Bone marrow (tissue), 2 donors: ENCODE measurements around the gene IFRD1.

Experiments used
- DNase-seq, 2 donors: peaks; one replicate each; lab custom pipeline; 2025; lab: John Stamatoyannopoulos, UW

The IFRD1 gene, protein sequence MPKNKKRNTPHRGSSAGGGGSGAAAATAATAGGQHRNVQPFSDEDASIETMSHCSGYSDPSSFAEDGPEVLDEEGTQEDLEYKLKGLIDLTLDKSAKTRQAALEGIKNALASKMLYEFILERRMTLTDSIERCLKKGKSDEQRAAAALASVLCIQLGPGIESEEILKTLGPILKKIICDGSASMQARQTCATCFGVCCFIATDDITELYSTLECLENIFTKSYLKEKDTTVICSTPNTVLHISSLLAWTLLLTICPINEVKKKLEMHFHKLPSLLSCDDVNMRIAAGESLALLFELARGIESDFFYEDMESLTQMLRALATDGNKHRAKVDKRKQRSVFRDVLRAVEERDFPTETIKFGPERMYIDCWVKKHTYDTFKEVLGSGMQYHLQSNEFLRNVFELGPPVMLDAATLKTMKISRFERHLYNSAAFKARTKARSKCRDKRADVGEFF

DNA sequence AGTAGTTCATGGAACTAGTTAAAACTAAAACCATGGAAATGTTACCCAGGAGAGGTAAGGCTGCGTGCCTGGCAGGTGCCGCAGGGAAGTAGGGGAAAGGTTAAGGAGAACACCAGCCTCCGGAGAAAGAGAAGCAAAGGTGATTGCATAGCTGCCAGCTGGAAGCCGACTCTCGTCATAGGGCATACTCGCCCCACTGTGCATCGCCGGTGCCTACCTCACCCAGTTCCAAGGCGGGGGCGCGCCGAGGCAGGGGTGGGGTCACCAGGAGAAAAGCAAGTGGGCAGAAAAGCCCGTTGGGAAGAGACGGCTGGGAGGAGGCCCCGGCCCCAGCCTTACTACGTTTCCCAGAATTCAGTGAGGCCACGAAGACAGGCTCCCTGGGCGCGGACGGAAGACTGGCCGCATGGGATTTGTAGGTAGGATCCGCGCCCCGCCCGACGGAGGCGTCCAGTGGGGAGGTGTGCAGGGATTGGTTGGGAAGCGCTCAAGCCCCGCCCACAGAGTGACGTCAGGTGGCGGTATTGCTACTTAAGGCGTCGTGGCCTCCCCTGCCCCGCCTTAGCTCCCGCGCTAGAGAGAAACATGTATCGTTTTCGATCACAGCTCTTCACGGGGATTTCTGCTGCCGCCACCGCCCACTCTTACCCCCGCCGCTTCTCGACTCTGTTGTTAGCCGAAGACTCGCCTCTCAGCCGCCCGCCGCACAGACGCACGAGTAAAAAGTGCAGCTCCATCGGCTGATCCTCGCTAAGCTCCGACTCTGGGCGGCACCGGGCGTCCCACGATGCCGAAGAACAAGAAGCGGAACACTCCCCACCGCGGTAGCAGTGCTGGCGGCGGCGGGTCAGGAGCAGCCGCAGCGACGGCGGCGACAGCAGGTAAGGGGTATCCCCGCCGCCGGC, at the start of gene IFRD1:
IFRD1 (plus strand) TSS at position 559 of the 905 bp plus-strand sequence; CDS start at position 788, 229 bp downstream.
- DNase-seq, result peak; percentile 96 to 98

GRCh38 chr7:112404321-112404720, 45.9 kb upstream of the IFRD1 start:
- no peak for DNase-seq

DNA sequence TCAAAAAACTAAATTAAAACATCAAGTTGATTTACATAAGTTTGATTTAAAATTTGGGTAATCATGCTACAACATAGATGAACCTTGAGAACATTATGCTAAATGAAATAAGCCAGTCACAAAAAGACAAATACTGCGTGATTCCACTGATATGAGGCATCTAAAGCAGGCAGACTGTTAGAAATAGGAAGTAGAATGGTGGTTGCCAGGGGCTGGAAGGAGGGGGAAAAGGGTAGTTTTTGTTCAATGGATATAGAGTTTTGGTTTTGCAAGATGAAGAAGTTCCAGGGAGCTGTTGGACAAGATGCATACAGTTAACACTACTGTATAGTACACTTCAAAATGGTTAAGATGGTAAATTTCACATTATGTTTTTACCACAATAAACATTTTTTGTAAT, 45.0 kb upstream of the IFRD1 start:
- peak in 1 of 2 donors; percentile 48 for DNase-seq

DNA sequence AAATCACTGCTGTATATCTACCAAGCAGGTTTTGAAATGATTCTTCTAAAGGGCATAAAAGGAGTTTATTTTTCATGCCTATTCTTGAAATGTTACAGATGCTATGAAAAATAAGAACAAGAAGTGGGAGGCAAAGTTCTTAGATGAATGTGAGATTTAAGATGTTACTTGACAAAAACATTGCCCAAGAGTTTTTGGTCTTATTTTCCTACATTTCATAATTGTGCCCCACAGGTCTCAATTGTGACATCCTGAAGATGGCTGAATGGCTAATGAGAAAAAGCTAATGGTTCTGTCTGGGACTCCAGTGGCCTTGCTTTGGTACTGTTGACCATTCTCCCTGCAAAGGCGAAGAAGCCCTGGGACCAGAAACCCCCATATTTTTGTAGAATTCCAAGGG, 43.0 kb upstream of the IFRD1 start:
- DNase-seq, result no peak

DNA sequence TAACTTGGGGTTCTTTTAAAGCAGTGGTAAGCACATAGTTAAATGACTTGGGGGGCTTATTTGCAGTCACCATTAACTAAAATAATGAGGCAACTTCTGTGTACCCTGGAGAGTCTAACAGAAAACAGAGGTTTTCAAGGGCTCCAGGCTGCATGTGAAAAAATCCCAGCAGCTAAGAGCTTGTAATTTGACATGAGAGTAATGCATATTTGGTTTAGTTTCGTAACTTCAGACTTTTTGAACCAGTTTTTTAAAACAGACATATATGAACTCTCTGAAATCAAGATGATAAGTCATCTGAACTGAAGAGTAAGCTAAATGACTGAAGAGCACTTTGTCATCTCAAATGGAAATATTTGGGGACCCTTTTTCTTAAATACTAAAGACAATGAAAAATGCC, 40.2 kb upstream of the IFRD1 start:
- DNase-seq, result no peak

DNA sequence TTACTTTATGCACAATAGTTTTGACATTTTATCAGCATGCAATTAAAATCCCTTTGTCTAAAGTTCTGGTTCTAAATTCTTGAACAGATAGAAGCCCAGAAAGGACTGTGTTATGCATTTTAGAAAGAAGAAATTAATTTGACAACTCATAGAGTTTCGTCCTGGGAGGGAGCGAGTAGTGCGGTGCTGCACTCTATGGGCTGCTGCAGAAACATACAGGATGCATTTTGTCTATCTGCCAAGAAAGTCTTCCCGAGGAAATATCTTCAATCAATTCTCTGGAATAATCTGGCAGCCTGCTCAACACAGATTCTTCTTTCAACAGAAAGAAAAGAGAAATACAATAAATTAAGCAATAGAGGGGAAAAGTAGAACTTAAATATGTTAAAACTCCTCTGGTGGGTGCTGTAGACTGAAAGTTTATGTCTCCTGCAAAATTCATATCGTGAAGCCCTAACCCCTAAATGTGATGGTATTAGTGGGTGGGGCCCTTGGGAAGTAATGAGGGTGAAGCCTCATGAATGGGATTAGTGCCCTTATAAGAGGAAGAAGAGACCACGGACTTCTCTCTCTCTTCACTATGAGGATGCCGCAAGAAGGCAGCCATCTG, 39.0 kb upstream of the IFRD1 start:
- no peak for DNase-seq

- DNase-seq, result peak in 1 of 2 donors; percentile 28
Observed at GRCh38 chr7:112414855-112415490, 35.3 kb upstream of the IFRD1 start.

GRCh38 chr7:112416127-112416526, 34.1 kb upstream of the IFRD1 start:
- peak in 1 of 2 donors; percentile 69 for DNase-seq

DNA sequence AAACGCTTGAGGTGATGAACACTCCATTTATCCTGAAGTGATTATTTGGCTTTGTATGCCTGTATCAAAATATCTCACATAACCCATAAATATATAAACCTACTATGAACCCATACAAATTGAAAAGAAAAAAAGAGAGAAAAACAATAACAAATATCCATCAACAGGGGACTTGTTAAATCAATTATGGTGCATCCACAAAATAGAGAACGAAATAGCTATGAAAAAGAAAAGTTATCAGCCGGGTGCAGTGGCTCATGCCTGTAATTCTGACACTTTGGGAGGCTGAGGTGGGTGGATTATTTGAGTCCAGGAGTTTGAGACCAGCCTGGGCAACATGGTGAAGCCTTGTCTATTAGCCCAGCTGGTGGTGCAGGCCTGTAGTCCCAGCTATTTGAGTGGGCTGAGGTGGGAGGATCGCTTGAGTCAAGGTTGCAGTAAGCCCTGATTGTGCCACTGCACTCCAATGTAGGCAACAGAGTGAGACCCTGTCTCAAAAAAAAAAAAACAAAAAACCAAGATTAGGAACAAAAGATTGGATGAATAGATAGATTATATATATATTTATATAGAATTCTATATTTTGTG, 30.6 kb upstream of the IFRD1 start:
- DNase-seq, result no peak

DNA sequence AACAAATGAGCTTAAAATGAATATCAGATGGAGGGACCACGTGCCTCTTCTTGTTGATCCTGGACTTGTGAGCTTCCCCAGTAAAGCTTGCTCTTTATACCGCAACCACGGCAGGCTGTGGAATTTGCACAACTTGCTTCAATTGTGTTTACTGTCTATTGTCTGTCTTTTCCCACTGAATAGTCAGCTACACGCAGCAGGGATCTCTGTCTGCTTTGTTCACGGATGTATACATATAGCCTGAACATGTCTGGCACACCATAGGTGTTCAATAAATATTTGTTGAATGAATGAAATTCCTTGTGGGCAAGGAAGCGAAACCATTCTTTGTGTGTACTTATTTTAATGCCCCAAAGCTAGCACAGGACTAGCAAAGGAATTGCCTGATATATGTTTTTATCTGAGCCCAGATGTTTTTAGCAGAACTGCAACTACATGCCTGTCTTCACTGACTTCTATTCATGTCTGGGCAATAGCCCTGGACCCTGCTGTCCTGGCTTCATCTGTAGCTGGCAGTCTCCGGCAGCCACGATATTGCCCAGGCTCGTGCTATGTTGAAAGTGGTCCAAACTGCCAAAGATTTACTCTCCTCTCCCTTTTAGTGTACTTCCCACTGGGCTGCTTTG, 29.9 kb upstream of the IFRD1 start:
- no peak for DNase-seq

- DNase-seq, result peak in 1 of 2 donors; percentile 22
Observed at GRCh38 chr7:112421666-112422486, 28.4 kb upstream of the IFRD1 start.

GRCh38 chr7:112422842-112423496, 27.3 kb upstream of the IFRD1 start:
- peak in 1 of 2 donors; percentile 68 for DNase-seq

- no peak for DNase-seq
Observed at GRCh38 chr7:112423987-112424386, 26.3 kb upstream of the IFRD1 start.

DNA sequence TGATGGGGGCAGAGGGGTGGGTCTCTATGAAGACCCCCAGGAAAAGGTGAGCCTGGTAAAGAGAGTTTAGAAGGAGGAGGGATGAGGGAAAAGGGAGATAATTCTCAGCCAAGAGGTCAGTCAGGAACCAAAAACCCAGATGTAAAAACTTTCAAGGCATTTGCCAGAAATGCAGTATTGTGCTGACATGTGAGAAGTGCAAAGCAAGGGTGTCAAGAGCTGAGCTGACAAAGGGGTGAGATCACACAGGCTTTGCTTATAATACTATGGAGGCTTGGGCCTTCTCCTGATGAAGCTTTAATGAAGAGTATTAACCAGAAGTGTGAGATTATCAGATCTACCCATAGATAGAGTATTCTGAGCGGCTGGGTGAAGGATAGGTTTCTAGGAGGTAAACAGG, 22.3 kb upstream of the IFRD1 start:
- no peak for DNase-seq

- DNase-seq, result no peak
Observed at GRCh38 chr7:112428715-112429114, 21.5 kb upstream of the IFRD1 start.

DNA sequence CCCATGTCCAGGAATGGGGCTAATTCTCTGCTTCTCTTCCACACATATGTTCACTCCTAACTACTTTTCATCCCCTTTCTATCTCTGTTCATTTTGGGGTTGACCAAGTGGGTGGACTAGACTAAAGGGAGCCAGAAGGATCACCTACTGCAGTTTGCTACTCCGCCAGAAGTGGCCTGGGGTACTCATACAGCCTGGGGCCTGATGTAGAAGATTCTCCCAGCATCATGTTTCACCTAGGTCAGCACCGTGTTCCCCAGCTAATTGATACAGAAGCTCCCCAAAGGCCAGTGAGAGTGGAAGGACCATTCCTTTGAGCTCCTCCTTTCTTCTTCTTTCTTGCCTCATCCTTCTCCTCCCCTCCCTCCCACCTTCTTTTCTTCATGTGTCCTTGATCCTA, 19.6 kb upstream of the IFRD1 start:
- DNase-seq, result no peak

DNA sequence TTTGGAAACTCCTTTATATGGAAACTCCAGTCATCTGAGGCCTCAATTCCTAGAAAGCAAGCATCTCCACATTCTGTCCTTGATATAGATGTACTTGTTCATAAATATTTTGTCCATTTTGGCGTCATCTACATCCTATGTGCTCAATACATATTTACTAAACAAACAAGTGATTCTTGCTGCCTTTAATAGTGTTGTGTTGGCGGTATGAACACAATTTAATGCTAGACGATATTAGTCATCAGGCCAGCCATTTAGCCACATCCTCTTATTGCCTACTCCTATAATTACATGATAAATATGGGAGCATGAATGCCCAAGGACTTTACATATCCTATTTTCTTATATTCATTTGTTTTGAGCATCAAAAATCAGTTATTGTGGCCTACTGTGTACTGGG, 18.5 kb upstream of the IFRD1 start:
- DNase-seq, result no peak

GRCh38 chr7:112433289-112433688, 17.0 kb upstream of the IFRD1 start:
- no peak for DNase-seq

DNA sequence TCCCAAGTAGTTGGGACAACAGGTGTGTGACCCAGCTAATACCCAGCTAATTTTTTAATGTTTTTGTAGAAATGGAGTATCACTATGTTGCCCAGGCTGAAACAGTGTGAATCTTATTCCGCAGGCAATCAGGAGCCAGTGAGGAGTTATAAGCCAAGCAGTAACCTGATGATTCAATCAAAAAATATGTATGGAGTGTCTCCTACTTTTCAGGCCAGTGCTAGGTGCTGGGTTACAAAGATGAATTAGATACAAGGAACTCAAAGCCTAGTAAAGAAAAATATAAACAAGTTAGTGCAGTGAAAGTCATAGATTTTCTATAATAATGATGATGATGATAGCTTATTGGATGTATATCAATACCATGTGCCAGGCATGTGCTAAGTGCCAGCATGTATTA, 13.2 kb upstream of the IFRD1 start:
- DNase-seq, result no peak

DNA sequence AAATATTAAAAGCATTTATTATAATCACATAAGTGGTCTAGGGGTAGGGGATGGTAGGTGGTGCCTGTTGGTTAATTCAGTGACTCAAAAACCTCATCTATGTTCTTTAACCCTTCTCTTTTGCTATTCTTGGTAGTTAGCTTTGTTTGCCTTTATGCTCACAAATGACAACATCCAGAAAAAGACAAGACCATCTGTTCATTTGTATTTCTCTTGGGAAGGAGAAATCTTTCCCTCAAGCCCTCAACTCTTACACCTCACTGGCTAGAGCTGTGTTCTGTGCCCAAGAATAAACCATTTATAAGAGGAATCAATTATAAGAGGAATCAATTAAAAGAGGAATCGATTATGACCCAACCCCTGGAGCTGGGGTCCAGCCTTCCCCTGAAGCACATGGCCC, 10.8 kb upstream of the IFRD1 start:
- no peak for DNase-seq
